ENCODE data around the gene DZIP3.
"Not testable (repeated sequence)": the region's sequence is repeated elsewhere in the genome, so short reads cannot be mapped to it uniquely, and the experiment has no call there.

DZIP3 gene

DNA sequence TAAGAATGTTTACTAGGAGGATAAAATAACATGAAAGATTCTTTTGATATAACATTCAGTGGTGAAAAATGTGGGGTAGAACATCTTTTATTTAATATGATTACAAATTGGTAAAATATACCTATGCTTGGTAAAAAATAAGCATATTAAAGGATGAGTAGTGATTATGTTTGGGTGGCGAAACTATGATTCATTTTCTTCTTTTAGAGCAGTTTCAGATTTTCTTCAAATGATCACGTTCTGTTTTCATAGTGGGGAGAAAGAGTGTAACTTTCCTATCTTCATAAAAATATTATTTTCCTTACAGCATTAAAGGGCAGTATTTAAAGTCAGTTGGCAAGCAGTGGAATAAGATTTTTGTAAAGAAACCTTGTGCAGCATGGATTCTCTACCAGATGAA lies 15.5 kb downstream of the DZIP3 start:
- no peak overlapping the region for H3K4me3 ChIP-seq (ENCODE audit: control insufficient read depth, low read depth, low read length)
- TF ChIP-seq, protein P1, sequence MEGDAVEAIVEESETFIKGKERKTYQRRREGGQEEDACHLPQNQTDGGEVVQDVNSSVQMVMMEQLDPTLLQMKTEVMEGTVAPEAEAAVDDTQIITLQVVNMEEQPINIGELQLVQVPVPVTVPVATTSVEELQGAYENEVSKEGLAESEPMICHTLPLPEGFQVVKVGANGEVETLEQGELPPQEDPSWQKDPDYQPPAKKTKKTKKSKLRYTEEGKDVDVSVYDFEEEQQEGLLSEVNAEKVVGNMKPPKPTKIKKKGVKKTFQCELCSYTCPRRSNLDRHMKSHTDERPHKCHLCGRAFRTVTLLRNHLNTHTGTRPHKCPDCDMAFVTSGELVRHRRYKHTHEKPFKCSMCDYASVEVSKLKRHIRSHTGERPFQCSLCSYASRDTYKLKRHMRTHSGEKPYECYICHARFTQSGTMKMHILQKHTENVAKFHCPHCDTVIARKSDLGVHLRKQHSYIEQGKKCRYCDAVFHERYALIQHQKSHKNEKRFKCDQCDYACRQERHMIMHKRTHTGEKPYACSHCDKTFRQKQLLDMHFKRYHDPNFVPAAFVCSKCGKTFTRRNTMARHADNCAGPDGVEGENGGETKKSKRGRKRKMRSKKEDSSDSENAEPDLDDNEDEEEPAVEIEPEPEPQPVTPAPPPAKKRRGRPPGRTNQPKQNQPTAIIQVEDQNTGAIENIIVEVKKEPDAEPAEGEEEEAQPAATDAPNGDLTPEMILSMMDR (conservative IDR thresholded peaks at IDR 0.05; ENCODE audit: control insufficient read depth, insufficient read depth, low read depth, low read length), result no peak

DNA sequence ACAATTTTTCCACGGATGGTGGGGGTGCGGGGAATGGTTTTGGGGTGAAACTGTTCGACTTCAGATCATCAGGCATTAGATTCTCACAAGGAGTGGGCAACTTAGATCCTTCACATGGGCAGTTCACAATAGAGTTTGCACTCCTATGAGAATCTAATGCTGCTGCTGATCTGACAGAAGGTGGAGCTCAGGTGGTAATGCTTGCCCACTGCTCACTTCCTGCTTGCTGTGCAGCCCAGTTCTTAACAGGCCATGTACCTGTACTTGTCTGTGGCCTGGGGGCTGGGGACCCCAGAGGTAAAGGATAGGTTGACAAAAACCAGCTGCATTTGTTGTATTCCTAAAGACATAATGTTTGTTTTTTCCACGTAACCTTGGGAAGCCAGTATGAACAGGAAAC lies 16.0 kb downstream of the DZIP3 start:
- H3K4me3 ChIP-seq (ENCODE audit: control insufficient read depth, low read depth, low read length), result no peak overlapping the region
- TF ChIP-seq, protein P1 (conservative IDR thresholded peaks at IDR 0.05; ENCODE audit: control insufficient read depth, insufficient read depth, low read depth, low read length), result no peak
- no peak for DNase-seq (ENCODE audit: low read depth)

More for the DNA sequence above, 15.5 kb downstream of the DZIP3 start:
- DNase-seq (ENCODE audit: low read depth), result no peak

DNA sequence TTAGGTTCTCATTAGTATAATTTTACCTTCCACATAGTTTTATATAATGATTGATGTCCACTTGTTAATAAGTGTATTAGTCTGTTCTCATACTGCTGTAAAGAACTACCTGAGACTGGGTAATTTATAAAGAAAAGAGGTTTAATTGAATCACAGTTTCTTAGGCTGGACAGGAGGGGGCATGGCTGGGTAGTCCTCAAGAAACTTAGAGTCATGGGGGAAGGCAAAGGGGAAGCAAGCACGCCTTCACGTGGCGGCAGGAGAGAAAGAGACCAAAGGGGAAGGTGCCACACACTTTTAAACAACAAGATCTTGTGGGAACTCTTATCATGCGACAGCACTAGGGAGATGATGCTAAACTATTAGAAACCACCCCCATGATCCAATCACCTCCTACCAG lies 19.2 kb downstream of the DZIP3 start:
- no peak overlapping the region for H3K4me3 ChIP-seq (ENCODE audit: control insufficient read depth, low read depth, low read length)
- no peak for DNase-seq (ENCODE audit: low read depth)
- TF ChIP-seq, protein P1 (conservative IDR thresholded peaks at IDR 0.05; ENCODE audit: control insufficient read depth, insufficient read depth, low read depth, low read length), result no peak

DNA sequence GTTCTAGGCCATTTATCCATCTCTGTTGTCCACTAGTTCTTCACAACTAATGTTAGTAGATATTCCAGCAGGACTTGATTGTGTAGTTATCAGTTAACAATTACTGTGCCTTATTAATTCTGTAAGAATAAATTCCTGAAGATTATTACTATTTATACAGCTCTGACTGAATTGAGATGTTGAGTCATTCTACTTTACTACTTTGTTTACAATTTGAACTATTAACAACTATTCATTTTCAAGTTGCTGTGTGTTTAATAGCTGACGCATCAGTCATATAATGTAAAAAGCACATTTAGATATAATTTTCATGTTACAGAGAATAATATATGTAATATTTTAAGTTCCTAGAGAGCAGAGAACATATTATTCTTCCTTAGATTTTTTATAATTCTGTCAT lies 21.1 kb downstream of the DZIP3 start:
- no peak for DNase-seq (ENCODE audit: low read depth)
- no peak overlapping the region for H3K4me3 ChIP-seq (ENCODE audit: control insufficient read depth, low read depth, low read length)
- TF ChIP-seq, protein P1 (conservative IDR thresholded peaks at IDR 0.05; ENCODE audit: control insufficient read depth, insufficient read depth, low read depth, low read length), result no peak

DNA sequence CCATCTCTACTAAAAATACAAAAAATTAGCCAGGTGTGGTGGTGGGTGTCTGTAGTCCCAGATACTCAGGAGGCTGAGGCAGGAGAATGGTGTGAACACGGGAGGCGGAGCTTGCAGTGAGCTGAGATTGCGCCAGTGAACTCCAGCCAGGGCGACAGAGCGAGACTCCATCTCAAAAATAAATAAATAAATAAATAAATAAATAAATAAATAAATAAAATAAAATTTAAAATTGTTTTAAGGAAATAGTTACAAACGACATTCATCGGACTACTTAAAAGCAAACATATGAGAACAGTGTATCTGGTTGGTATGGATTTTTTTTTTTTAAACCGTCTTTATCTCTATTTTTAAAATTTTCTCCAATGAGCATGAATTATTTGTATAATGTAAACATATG lies 26.6 kb downstream of the DZIP3 start:
- not testable (repeated sequence) for DNase-seq (ENCODE audit: low read depth); H3K4me3 ChIP-seq (ENCODE audit: control insufficient read depth, low read depth, low read length)

DNA sequence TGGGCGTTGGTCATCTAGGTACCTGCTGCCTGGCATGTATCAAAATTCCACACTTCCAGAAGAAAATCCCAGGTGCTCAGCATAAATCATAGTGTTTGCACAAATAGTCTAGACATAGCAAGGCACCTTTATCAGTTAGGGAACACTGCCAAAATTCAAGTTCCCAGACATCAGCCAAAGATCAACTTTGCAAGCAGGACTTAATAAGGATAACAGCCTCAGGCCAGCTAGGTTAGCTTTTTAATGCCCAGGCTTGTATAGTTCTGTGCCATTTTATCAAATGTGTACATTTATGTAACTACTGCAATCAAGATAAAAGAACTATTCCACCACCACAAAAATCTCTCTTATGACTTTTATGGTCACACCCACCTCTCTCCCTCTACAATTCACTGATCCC lies 30.7 kb downstream of the DZIP3 start:
- DNase-seq (ENCODE audit: low read depth), result no peak
- TF ChIP-seq, protein P1 (conservative IDR thresholded peaks at IDR 0.05; ENCODE audit: control insufficient read depth, insufficient read depth, low read depth, low read length), result no peak

DNA sequence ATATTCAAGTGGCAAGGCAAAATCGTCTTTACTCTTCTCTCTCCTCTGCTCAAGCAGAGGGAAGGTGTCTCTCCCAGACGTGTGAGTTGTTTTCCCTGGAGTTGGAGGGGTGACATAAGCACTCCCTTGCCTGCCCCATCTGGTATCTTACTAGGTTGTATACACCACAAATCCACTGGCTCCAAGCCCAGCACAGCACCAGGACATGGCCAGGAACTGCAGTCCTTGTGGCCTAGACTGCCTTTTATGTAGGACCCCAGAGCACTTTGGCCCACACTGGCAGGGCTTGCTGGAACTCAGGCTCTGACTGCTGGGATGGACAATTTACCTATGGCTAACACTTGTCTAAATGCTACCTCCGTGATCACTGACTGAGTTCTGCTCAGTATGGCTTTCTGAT lies 34.0 kb downstream of the DZIP3 start:
- no peak overlapping the region for H3K4me3 ChIP-seq (ENCODE audit: control insufficient read depth, low read depth, low read length)
- TF ChIP-seq, protein P1 (conservative IDR thresholded peaks at IDR 0.05; ENCODE audit: control insufficient read depth, insufficient read depth, low read depth, low read length), result no peak
- peak; percentile 6 for DNase-seq (ENCODE audit: low read depth)

More for the DNA sequence above, 30.7 kb downstream of the DZIP3 start:
- H3K4me3 ChIP-seq (ENCODE audit: control insufficient read depth, low read depth, low read length), result no peak overlapping the region

All from fibroblast of mammary gland (primary cell).